GM10248 (cell line): ENCODE results near the gene SRM.
A peak's percentile ranks its signal among the peaks of the same experiment; 100 is the strongest.
"Not testable (repeated sequence)": the region's sequence is repeated elsewhere in the genome, so short reads cannot be mapped to it uniquely, and the experiment has no call there.

ENCODE experiments used
- CTCF ChIA-PET: fragments of 300-600 bp; sonication (Branson Sonifier 250); formaldehyde crosslinking; extraction: SDS; loops from one replicate; lab custom pipeline; 2021; ENCODE audit warnings: antibody characterized with exemption; lab: Yijun Ruan, JAX
- POLR2A ChIA-PET: fragments of 350-650 bp; sonication (Branson Sonifier 250); formaldehyde crosslinking; extraction: SDS; loops from one replicate; lab custom pipeline; 2020; ENCODE audit warnings: antibody characterized with exemption; lab: Yijun Ruan, JAX
- DNase-seq: peaks from one replicate; pipeline ENCODE4 v3.0.0; 2012; ENCODE audit errors: extremely low spot score
- CTCF ChIP-seq: IDR thresholded peaks from 2 replicates; pipeline ENCODE4 v1.5.1; 2012; ENCODE audit warnings: mild to moderate bottlenecking, low read depth; ENCODE audit errors: extremely low read depth, missing control alignments, control extremely low read depth

The SRM gene

GRCh38 chr1:11042065-11042464 lies 17.8 kb downstream of the SRM start:
- ChIA-PET CTCF (no interaction called here), POLR2A (no interaction called here)
- TF ChIP-seq CTCF: no peak
- DNase-seq: no peak

- CTCF ChIA-PET: interaction anchor here (7.9 kb wide), 1 partner anchor 606 kb away, joined by 248 read pairs; the partner anchor contains the start of genes FBXO2 and FBXO44
- POLR2A ChIA-PET: interaction anchor here (0.6 kb wide), 1 partner anchor 598 kb away, joined by 13 read pairs; no protein-coding TSS in a partner anchor
- no peak for DNase-seq
- TF ChIP-seq CTCF: no peak
Measured at GRCh38 chr1:11041048-11041447, 18.8 kb downstream of the SRM start.

GRCh38 chr1:11040105-11040429 lies 19.8 kb downstream of the SRM start:
- POLR2A ChIA-PET, DNase-seq: not testable (repeated sequence)
- CTCF ChIA-PET: interaction anchor here (4.3 to 7.9 kb wide), 2 partner anchors 22 to 607 kb away, joined by 63 to 248 read pairs; partner anchors contain the start of genes FBXO2, FBXO44 and SRM

GRCh38 chr1:11039351-11040104 lies 20.3 kb downstream of the SRM start:
- ChIA-PET CTCF (interaction anchor here (1.5 to 7.9 kb wide), 12 partner anchors 10 to 669 kb away, joined by 3 to 248 read pairs (median 22); partner anchors contain the start of genes FBXO2, FBXO44 and SRM), POLR2A (no interaction called here)
- TF ChIP-seq CTCF: no peak
- no peak for DNase-seq

- TF ChIP-seq CTCF: peak; percentile 98
- ChIA-PET CTCF (interaction anchor here (0.6 to 7.9 kb wide), 116 partner anchors 9 to 1147 kb away, joined by 3 to 248 read pairs (median 4); partner anchors contain the start of genes AGTRAP, EXOSC10, FBXO2 and FBXO44), POLR2A (interaction anchor here (0.5 to 1.0 kb wide), 3 partner anchors 35 to 727 kb away, joined by 4 to 7 read pairs (median 4); no protein-coding TSS in a partner anchor)
- peak; percentile 88 for DNase-seq
Measured at GRCh38 chr1:11037740-11038182, 22.1 kb downstream of the SRM start.

GRCh38 chr1:11037019-11037739 lies 22.6 kb downstream of the SRM start:
- not testable (repeated sequence) for DNase-seq
- POLR2A ChIA-PET: interaction anchor here (0.6 to 1.0 kb wide), 3 partner anchors 36 to 728 kb away, joined by 3 to 4 read pairs (median 4); no protein-coding TSS in a partner anchor
- CTCF ChIA-PET: interaction anchor here (0.6 to 7.9 kb wide), 100 partner anchors 9 to 855 kb away, joined by 3 to 248 read pairs (median 4); partner anchors contain the start of genes AGTRAP, EXOSC10, FBXO2 and FBXO44

GRCh38 chr1:11031624-11032262 lies 28.1 kb downstream of the SRM start:
- CTCF ChIA-PET: interaction anchor here (0.8 to 2.1 kb wide), 5 partner anchors 20 to 618 kb away, joined by 3 to 5 read pairs (median 4); a partner anchor contains a TSS
- POLR2A ChIA-PET: interaction anchor here (0.6 to 1.2 kb wide), 3 partner anchors 539 to 709 kb away, joined by 3 to 4 read pairs (median 3); no protein-coding TSS in a partner anchor

More at GRCh38 chr1:11031624-11032262, 28.1 kb downstream of the SRM start:
- TF ChIP-seq CTCF: no peak
- DNase-seq: no peak
